Mesendoderm (in vitro differentiated cells): ENCODE data around the gene FARP2.

Experiments
- DNase-seq: peaks from one replicate; pipeline ENCODE4 v3.0.0; 2013
- H2AK5ac ChIP-seq: 2 replicates; pipeline ENCODE4 v1.6.1; 2013; ENCODE audit warnings: low read length, inconsistent platforms
- H2BK120ac ChIP-seq: 2 replicates; pipeline ENCODE4 v1.6.1; 2013; ENCODE audit warnings: low read depth, mild to moderate bottlenecking, low read length, moderate library complexity, mixed read lengths
- H2BK15ac ChIP-seq: replicated peaks from 2 replicates; pipeline ENCODE4 v1.6.1; 2013; ENCODE audit warnings: low read depth, mild to moderate bottlenecking, moderate library complexity
- H2BK5ac ChIP-seq: 2 replicates; pipeline ENCODE4 v1.6.1; 2013; ENCODE audit warnings: low read length, inconsistent platforms
- H3K18ac ChIP-seq: 2 replicates; pipeline ENCODE4 v1.6.1; 2013; ENCODE audit warnings: mild to moderate bottlenecking, low read length, mixed read lengths
- H3K23ac ChIP-seq: one replicate; pipeline ENCODE4 v1.6.1; 2013; ENCODE audit warnings: low read length
- H3K27ac ChIP-seq: 2 replicates; pipeline ENCODE4 v1.5.1; 2013; ENCODE audit warnings: low read depth, mild to moderate bottlenecking, inconsistent platforms, low read length, moderate library complexity
- H3K27me3 ChIP-seq: 2 replicates; pipeline ENCODE4 v1.6.1; 2013; ENCODE audit warnings: low read length, control low read depth, mild to moderate bottlenecking, inconsistent platforms; ENCODE audit not compliant: insufficient read depth, poor library complexity
- H3K36me3 ChIP-seq: 2 replicates; pipeline ENCODE4 v1.6.1; 2013; ENCODE audit warnings: low read length, inconsistent platforms; ENCODE audit not compliant: control insufficient read depth, insufficient read depth
- H3K4ac ChIP-seq: one replicate; pipeline ENCODE4 v1.6.1; 2013; ENCODE audit warnings: low read depth, mild to moderate bottlenecking, low read length, moderate library complexity
- H3K4me1 ChIP-seq: 2 replicates; pipeline ENCODE4 v1.6.1; 2013; ENCODE audit warnings: low read depth, low read length, inconsistent platforms; ENCODE audit not compliant: control insufficient read depth
- H3K4me2 ChIP-seq: 2 replicates; pipeline ENCODE4 v1.6.1; 2013; ENCODE audit warnings: low read length
- H3K4me3 ChIP-seq: 2 replicates; pipeline ENCODE4 v1.5.1; 2013; ENCODE audit warnings: mild to moderate bottlenecking, low read length
- H3K56ac ChIP-seq: one replicate; pipeline ENCODE4 v1.6.1; 2013; ENCODE audit warnings: low read length
- H3K79me1 ChIP-seq: 2 replicates; pipeline ENCODE4 v1.6.1; 2013; ENCODE audit warnings: low read length, inconsistent platforms
- H3K79me2 ChIP-seq: 2 replicates; pipeline ENCODE4 v1.6.1; 2013; ENCODE audit warnings: mild to moderate bottlenecking, low read length; ENCODE audit not compliant: control insufficient read depth, insufficient read depth
- H3K9ac ChIP-seq: 2 replicates; pipeline ENCODE4 v1.6.1; 2013; ENCODE audit warnings: low read length, inconsistent platforms
- H4K5ac ChIP-seq: one replicate; pipeline ENCODE4 v1.6.1; 2013; ENCODE audit warnings: low read length
- H4K8ac ChIP-seq: one replicate; pipeline ENCODE4 v1.6.1; 2013; ENCODE audit warnings: low read depth, mild to moderate bottlenecking, control low read depth, low read length, moderate library complexity
- WGBS: extraction: QIAGEN DNeasy Blood & Tissue Kit; methylation state at CpG from one replicate; pipeline ENCODE4 v1.1.7; 2013; ENCODE audit warnings: low lambda C conversion rate, missing lambda C conversion rate; ENCODE audit not compliant: insufficient coverage; ENCODE audit errors: extremely low coverage; 5-methylcytosine and 5-hydroxymethylcytosine counted together

Gene FARP2

DNA sequence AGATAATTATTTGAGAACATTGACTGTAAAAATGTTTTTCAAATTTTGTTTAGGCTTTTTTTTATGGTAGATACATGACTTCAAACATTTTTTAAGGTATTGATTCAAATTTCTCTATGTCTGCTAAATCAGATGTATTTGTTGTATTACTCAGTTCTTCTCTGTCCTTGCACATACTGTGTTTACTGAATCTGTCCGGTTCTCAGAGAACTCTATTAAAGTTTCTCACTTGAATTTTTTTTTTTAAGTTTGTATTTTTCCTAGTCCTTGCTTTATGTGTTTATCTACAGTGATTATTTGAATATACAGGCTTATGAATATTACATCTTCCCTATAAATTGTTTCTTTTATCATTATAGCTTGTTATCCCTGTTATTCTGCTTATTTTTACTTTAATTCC is 35.1 kb upstream of the FARP2 start:
- Histone ChIP-seq H2BK120ac (no peak overlapping the region), H3K18ac (no peak overlapping the region), H3K27me3 (no peaks in the 10 kb centered on the region), H4K5ac (no peak overlapping the region), H2BK15ac (no peak overlapping the region), H3K79me1 (peaks cover 4% of the 10 kb centered on the region), H3K23ac (no peak overlapping the region), H3K4ac (no peak overlapping the region), H2BK5ac (no peak overlapping the region), H3K4me2 (no peak overlapping the region), H3K27ac (no peak overlapping the region), H4K8ac (no peak overlapping the region), H2AK5ac (no peak overlapping the region), H3K4me1 (peaks cover 3% of the 10 kb centered on the region), H3K9ac (no peak overlapping the region), H3K79me2 (peaks cover 83% of the 10 kb centered on the region), H3K4me3 (no peak overlapping the region), H3K56ac (no peak overlapping the region), H3K36me3 (peaks cover 2% of the 10 kb centered on the region)
- DNase-seq = no peak
- no CpG with 5 or more reads among the region's 1 CpG for WGBS

DNA sequence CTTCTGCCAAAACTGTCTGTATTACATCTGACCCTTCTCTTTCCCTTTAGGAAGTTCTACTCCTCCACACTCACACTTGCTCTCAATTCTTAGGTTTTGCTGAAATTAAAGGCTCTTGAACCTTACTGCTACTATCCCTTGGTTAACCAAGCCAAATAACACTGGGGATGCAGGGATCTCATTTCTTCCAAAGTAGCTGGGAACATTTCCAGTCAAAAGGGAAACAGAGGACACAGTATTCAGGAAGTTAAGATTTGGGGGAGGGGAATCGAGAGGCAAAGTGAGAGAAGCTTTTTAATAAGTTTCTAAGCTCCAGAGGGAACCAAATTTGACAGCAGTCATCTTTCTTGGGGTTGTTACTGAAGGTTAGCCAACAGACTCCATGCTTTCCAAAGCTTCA is 34.2 kb upstream of the FARP2 start:
- peaks cover 78% of the 10 kb centered on the region for H3K79me2 ChIP-seq
- no peak overlapping the region for H2BK120ac ChIP-seq
- H2AK5ac ChIP-seq = no peak overlapping the region
- no peak overlapping the region for H3K4me3 ChIP-seq
- no peak for DNase-seq
- H3K23ac ChIP-seq = no peak overlapping the region
- no peak overlapping the region for H2BK15ac ChIP-seq
- H4K5ac ChIP-seq = no peak overlapping the region
- H2BK5ac ChIP-seq = no peak overlapping the region
- H3K4ac ChIP-seq = no peak overlapping the region
- WGBS = no CpG with 5 or more reads among the region's 1 CpG
- no peaks in the 10 kb centered on the region for H3K27me3 ChIP-seq
- no peak overlapping the region for H4K8ac ChIP-seq
- H3K36me3 ChIP-seq = peaks cover 4% of the 10 kb centered on the region
- H3K79me1 ChIP-seq = peaks cover 6% of the 10 kb centered on the region
- H3K4me1 ChIP-seq = peaks cover 3% of the 10 kb centered on the region
- no peak overlapping the region for H3K56ac ChIP-seq
- no peak overlapping the region for H3K4me2 ChIP-seq
- H3K27ac ChIP-seq = no peak overlapping the region
- H3K18ac ChIP-seq = no peak overlapping the region
- H3K9ac ChIP-seq = no peak overlapping the region

DNA sequence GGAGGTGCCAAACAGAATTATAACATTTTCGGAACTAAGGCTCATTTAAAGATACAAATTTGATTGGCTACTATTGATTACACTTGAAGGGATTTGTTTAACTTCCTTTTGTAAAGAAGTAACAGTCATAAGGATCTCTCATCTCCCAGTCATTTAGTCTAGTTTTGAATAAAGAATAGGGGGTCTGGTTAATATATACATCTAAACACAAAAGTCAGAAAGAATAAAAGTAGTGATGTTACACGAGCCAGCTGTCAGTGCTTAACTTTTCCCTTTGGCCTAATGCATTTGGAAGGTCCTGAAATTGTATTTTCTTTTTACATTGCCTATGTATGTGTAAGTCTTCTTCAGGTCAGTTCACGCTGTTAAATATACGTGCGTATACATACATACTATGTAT is 32.3 kb upstream of the FARP2 start:
- peaks cover 4% of the 10 kb centered on the region for H3K36me3 ChIP-seq
- WGBS = no CpG with 5 or more reads among the region's 5 CpGs

GRCh38 chr2:241324775-241325174 is 31.3 kb upstream of the FARP2 start:
- Histone ChIP-seq H2BK120ac (no peak overlapping the region), H3K4me3 (no peak overlapping the region)
- no peak for DNase-seq

More for the DNA sequence above, 32.3 kb upstream of the FARP2 start:
- Histone ChIP-seq H3K23ac (no peak overlapping the region), H2AK5ac (no peak overlapping the region), H2BK120ac (no peak overlapping the region), H4K8ac (no peak overlapping the region), H3K18ac (no peak overlapping the region), H3K4me1 (no peaks in the 10 kb centered on the region), H3K79me2 (peaks cover 63% of the 10 kb centered on the region), H4K5ac (no peak overlapping the region), H2BK15ac (no peak overlapping the region), H3K56ac (no peak overlapping the region), H3K9ac (no peak overlapping the region), H3K4me2 (no peak overlapping the region), H3K4me3 (no peak overlapping the region), H3K27ac (no peak overlapping the region), H3K27me3 (no peaks in the 10 kb centered on the region), H3K79me1 (peaks cover 6% of the 10 kb centered on the region), H2BK5ac (no peak overlapping the region), H3K4ac (no peak overlapping the region)
- no peak for DNase-seq

DNA sequence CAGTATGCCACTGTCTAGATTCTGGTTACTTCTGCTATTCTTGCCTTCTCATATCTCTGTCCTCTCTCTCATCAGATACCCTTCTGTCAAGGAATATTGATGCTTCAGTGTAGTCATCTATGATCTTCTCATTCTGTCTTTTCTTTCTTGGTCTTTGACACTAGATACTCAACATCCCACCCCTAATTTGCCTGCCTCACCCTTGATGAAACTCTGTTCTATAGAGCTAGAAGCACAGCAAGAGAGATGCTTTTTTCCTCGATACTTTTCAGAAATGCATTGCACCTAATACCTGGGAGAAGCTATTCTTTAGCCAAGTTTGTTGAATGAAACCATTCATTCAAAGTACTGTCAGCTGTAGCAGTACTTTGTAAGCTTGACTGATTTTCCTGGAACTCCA is 30.8 kb upstream of the FARP2 start:
- Histone ChIP-seq H4K8ac (no peak overlapping the region), H3K4me1 (no peaks in the 10 kb centered on the region), H2BK5ac (no peak overlapping the region), H3K4ac (no peak overlapping the region), H2BK15ac (no peak overlapping the region), H3K4me2 (no peak overlapping the region), H3K4me3 (no peak overlapping the region), H3K27ac (no peak overlapping the region), H3K23ac (no peak overlapping the region), H3K18ac (no peak overlapping the region), H3K27me3 (no peaks in the 10 kb centered on the region), H2BK120ac (no peak overlapping the region), H4K5ac (no peak overlapping the region), H2AK5ac (no peak overlapping the region), H3K36me3 (peaks cover 4% of the 10 kb centered on the region), H3K56ac (no peak overlapping the region), H3K9ac (no peak overlapping the region), H3K79me2 (peaks cover 49% of the 10 kb centered on the region), H3K79me1 (peaks cover 6% of the 10 kb centered on the region)
- DNase-seq = no peak
- WGBS = no CpG with 5 or more reads among the region's 1 CpG

More at GRCh38 chr2:241324775-241325174, 31.3 kb upstream of the FARP2 start:
- Histone ChIP-seq H3K23ac (no peak overlapping the region), H3K18ac (no peak overlapping the region), H3K4me2 (no peak overlapping the region), H2BK15ac (no peak overlapping the region), H4K8ac (no peak overlapping the region), H3K4me1 (no peaks in the 10 kb centered on the region), H3K4ac (no peak overlapping the region), H4K5ac (no peak overlapping the region), H2AK5ac (no peak overlapping the region), H3K36me3 (peaks cover 4% of the 10 kb centered on the region), H2BK5ac (no peak overlapping the region), H3K9ac (no peak overlapping the region), H3K27ac (no peak overlapping the region), H3K27me3 (no peaks in the 10 kb centered on the region), H3K79me2 (peaks cover 54% of the 10 kb centered on the region), H3K79me1 (peaks cover 6% of the 10 kb centered on the region), H3K56ac (no peak overlapping the region)
